GM21367 (cell line): Measurements from ENCODE around the gene CTSW.

Source experiments
- ATAC-seq: cut with Tn5 transposase; IDR thresholded peaks from one replicate; pipeline ENCODE4 v1.9.1; 2021; ENCODE audit not compliant: unreplicated experiment

The CTSW gene

GRCh38 chr11:65867284-65868071 lies 12.2 kb upstream of the CTSW start:
- no peak for ATAC-seq

- no peak for ATAC-seq
These were observed 11.5 kb upstream of the CTSW start for GRCh38 chr11:65868076-65868667.

GRCh38 chr11:65868907-65869306 lies 10.7 kb upstream of the CTSW start:
- ATAC-seq = no peak

DNA sequence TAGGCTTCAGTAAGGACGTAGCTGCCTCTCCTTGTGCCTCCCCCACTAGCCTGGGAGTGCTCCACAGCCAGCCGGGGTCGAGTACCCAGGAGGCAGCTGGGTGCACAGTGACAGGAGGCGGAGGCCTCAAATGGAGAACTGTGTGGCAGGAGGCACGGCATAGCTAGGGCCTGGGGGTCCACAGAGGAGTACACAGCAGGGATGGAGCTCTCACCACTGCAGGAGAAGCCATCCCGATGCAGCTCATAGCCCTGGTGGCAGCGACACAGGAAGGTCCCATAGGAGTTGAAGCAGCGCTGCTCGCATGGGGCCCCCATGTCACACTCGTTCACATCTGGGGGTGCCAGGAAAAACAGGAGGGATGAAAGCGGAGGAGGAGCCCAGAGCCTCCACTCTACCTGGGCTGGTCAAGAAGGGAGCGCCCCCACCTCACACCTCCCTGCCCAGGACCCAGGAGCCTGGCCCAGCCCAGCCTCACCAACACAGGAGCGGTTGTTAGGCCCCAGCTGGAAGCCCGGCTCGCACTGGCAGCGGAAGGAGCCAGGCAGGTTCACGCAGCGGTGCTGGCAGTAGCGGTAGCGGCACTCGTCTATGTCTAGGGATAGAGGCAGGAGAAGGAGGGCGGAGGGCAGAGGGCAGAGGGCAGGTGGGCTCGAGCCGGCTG lies 9.9 kb upstream of the CTSW start:
- ATAC-seq = no peak

DNA sequence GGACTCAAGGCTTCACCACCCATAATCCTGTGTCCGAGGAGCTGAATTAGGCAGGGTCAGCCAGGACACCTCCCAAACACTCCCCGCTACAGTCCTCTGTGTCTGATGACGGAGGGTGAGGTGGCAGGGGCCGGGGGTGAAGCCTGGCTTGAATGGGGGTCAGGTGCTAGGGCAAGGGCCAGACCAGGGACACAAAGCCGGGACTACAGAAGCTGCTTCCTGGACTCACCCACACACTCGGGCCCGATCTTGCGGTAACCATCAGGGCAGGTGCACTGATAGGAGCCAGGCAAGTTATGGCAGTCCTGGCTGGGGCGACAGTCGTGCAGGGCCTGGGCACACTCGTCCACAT lies 9.4 kb upstream of the CTSW start:
- no peak for ATAC-seq

- no peak for ATAC-seq
These were observed 8.6 kb upstream of the CTSW start for GRCh38 chr11:65870706-65871681.

- ATAC-seq = no peak
These were observed 7.7 kb upstream of the CTSW start for GRCh38 chr11:65871811-65872548.

DNA sequence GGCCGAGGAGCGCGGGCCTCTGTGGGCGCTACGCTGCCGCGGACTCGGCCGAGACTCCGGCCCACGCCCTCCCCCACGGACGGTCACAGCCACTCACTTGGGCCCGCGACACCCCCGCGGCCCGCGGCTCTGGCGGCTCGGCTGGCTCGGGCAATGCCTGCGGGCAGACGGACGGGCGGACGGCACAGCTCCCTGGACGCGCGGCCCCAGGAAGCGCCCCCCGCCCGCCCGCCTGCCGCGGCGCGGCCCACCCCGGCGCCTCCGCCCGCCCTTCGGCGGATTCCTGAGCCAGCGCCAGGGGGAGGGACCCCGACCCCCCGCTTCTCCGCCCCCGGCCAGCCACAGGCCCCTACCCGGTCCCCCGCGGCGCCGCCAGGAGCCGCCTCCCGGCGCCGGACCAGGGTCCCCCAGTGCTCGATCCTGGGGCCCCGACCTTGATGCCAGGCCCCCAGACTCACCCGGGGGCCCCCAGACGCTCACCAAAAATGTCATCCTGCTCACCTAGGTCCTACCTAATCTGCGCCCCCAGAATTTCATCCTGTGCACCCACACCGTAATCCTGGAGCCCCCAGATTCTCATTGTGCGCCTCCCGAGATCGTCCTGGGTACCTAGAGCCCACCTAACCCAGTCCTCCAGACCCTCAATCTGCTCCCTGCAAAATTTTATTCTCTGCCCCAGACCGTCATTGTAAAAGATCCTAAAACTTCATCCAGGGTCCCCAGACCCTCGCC lies 6.9 kb upstream of the CTSW start, which contains the start of gene EFEMP2:
TSS of gene EFEMP2 (minus strand) at position 215 of the 732 bp plus-strand sequence. CDS start 446 bp downstream, outside the sequence.
- no peak for ATAC-seq

DNA sequence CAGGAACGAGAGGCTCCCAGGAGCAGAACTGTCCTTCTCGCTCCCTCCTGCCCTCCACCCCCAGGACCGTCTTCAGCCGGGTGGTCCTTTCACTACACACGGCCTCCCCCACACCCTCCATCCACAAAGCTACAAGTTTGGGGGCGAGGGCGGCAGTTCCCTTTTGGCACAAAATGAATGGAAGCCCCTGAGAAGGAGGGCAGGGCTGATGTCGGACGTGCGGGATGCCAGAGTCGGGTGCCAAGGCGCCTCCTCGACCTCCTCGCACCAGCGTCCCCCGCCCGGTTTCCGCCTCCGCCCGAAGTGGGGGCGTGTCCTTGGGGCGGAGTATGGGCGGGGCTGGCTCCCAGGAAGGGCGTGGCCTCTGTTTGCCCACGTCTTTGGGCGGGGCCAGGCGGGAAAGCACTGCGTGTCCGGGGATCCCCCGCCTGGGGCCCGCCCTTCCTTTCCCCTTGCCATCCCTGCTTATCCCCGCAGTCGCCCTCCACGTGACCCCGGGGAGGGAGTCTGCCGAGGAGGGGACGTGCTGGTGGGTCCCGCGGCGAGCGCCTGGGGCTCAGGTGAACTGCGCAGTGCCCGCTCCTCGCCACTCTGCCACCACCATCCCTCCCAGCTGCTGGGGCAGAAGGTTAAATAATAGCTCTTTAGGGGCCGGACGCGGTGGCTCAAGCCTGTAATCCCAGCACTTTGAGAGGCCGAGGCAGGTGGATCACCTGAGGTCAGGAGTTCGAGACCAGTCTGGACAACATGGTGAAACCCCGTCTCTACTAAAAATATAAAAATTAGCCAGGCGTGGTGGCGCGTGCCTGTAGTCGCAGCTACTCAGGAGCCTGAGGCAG lies 6.1 kb upstream of the CTSW start:
- peak; percentile 60 for ATAC-seq

DNA sequence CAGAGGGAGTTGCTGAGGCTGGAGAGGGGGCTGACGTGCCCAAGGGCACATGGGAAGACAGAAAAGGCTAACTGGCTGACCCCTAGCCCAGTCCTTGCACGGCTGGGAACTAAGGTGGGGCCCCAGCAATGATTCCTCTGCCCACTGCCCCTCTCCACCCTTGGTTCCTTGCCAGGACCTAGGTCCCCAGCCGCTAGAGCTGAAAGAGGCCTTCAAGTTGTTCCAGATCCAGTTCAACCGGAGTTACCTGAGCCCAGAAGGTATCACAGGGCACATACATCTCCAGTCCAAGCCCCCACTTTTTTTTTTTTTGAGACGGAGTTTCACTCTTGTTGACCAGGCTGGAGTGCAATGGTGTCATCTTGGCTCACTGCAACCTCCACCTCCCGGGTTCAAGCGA lies 390 bp downstream of the CTSW start:
- ATAC-seq = no peak

GRCh38 chr11:65880844-65881421 lies 1.3 kb downstream of the CTSW start:
- ATAC-seq = no peak

- no peak for ATAC-seq
These were observed 2.8 kb downstream of the CTSW start for GRCh38 chr11:65882120-65883057.

GRCh38 chr11:65883058-65883761 lies 3.6 kb downstream of the CTSW start:
- no peak for ATAC-seq

DNA sequence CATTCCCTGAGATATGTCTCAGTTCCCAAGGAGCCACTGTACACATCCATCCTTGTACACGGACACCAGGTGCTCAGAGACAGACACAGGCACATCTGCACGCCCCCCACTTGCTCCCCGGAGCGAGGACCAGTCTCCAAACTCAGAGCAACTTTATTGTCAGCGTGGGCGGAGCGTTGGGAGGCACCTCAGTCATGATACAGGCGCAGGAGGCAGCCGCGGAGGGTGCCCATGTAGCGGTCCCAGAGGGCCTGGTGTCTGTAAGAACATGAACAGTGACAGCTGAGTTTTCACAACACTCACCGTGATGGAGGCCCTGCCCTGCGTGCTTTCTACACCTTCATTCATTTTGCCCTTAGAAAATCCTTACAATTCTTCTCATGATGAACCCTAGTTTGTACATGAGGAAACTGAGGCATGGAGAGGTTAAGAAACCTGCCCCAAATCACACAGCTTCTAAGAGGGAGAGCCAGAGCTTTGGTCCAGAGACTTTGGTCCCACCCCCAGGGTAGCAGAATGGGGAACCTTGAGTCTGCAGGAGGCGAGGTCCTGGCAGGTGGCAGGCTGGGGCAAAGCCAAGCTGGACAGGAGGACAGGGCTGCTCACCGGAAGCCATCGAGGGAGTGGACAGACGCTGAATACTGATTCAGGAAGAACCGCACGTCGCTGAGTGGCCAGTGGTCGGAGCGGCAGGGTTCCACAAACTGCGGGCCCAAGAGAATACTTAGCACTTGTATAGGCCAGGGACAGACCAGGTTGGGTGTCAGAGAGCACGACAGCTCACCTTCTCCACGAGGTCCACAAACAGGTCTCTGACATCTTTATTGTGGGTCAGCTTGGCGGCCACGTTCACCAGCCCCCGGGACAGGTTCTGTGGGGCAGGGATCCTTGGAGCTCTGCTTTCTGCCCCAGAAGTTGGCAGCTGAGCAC lies 4.4 kb downstream of the CTSW start:
- no peak for ATAC-seq

DNA sequence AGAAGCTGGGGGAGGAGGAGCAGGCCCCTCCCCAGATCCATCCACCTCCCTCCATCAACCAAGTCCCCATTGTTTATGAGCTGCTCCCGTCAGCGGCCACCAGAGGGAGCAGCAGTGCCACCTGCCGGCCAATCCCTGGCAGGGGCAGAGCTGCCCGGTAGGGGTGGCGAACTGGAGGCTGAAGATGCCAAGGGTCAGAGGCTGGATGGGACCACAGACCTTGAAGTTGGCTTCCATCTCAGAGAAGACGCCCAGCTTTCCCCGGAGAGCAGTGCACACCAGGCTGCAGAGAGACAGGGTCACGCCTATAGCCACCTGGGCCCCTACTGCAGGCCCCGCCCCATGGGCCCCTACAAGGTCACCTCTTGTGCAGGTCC lies 5.1 kb downstream of the CTSW start:
- no peak for ATAC-seq

GRCh38 chr11:65885231-65885630 lies 5.6 kb downstream of the CTSW start:
- ATAC-seq = no peak
